GM18867 (cell line): ENCODE measurements around the gene PACSIN3.

ENCODE experiments used
- ATAC-seq: cut with Tn5 transposase; IDR thresholded peaks from one replicate; pipeline ENCODE4 v1.9.1; 2021; ENCODE audit warnings: mild to moderate bottlenecking, moderate library complexity; ENCODE audit not compliant: unreplicated experiment

Gene PACSIN3

DNA sequence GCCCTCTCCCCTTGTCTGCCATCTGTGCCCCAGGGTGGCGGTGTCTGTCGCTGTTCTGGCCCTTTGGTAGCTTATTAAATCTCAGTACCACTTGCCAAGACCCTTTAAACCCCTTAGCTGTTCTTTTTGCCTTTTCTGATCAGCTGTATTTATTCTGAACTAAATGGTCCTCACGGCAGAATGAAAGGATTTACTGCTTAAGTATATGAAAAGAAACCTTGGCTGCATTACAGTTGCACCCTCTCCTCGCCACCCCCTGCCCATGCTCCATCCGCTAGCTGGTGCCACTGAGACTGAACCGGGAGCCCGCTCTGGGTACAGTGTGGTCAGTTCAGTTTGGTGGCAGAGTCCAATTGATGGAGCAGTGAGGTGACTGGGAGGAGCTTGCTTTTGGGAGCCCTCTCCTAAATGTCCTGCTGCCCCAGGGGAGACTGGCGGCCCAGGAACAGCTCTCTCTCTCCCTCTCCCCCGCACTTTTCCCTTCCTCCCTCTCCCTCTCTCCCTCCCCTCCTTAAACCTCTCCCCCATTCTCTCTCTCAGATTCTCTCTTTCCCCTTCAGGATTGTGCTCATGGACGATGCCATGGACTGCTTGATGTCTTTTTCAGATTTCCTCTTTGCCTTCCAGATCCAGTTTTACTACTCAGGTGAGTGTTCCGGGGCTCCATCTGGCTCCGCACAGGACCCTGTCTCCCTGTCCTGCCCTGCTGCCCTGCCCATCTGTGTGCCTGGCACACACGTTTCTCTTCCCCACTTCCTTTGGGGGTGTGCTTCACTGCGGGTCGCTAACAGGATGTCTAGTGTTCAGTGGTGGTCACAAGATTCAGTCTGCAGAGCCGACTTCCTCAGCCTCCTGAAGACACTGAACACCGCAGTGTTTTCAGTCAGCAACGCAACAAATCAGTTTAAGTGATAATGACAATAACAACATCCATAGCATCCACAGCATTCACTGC lies 31.3 kb downstream of the PACSIN3 start:
- ATAC-seq = no peak

DNA sequence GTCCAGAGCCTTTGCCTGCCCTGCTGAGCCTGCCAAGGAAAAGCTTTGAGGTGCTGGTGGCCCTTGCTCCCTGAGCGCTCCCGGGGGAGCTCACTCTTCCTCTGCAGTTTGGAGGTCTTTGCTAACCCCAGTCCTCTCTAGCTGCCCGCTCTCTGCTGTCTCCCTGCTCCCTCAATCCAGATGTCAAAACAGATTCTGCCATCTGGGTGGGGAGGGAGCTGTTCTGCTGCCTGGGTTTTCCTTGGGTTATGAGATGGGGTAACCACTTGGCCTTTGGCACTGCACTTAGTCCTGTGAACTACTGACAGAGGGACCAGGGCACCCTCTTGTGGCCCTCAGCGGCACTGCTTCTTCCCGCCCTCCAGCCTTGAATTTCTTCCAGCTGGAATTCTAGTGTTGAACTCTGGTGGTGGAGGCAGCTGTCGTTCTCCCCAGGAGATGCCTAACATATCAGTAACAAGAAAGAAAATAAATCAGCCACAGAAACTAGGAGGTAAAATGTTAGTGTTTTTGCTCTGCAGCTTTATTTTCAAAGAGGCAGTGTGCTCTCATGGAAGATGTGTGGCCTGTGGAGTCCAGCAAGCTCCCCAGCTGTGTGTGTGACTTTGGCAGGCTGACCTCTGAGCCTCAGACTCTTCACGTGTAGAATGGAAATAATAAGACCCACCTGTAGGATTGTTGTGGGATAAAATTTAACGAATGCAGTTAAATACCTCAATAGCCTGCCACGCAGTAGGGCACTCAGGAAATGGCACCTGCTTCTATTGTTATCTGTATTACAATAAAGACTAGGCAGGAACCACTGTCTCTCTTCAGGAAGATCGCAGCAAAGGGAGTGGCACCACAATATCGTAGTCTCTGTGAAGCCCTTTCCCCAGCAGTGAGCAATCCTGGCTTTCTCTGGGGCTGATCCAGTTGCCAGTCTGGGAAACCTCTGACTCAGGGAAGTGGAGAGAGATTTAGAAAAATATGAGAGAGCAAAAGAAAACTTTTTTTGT lies 33.0 kb downstream of the PACSIN3 start:
- ATAC-seq = no peak

GRCh38 chr11:47152126-47152952 lies 33.9 kb downstream of the PACSIN3 start:
- ATAC-seq = no peak

- ATAC-seq = no peak
These were observed 36.5 kb downstream of the PACSIN3 start for GRCh38 chr11:47149782-47150181.

GRCh38 chr11:47148903-47149531 lies 37.2 kb downstream of the PACSIN3 start:
- ATAC-seq = no peak

- no peak for ATAC-seq
These were observed 38.0 kb downstream of the PACSIN3 start for GRCh38 chr11:47148270-47148669.

GRCh38 chr11:47147681-47148080 lies 38.6 kb downstream of the PACSIN3 start:
- no peak for ATAC-seq

DNA sequence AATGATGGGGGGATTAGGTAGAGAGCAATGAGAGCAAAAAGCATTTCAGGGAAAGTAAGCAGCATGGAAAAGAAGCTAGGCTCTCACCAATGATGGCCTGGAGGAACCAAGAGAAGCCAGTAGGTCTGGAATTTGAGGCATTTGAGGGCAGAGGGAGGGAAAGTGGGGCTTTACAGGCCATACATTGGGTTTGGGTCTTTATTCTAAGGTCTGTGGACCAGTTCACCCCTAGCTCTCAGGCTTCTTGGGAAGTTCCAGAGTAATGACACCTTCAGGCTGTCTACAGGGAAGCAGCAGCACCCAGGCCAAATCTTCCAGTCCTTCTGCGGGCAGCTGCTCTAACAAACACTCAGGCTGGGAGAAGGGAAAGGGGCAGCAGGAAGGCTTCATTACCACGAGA lies 39.0 kb downstream of the PACSIN3 start:
- ATAC-seq = no peak

DNA sequence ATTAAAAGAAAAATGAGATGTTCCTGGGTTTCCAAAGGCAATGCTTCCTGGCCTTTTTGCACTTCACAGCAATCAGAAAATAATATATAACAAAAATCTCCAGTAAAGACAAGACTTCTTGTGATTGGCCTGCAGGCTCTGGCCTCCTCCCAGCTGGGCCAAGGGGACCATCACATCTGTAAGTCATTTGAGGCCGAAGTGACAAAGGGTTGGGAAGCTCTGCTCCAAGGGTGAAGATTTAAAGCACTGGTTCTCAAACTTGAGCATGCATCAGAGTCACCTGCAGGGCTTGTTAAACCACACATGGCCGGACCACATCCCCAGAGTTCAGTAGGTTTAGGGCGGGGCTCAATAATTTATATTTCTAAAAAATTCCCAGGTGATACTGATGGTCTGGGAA lies 41.7 kb downstream of the PACSIN3 start:
- ATAC-seq = no peak

DNA sequence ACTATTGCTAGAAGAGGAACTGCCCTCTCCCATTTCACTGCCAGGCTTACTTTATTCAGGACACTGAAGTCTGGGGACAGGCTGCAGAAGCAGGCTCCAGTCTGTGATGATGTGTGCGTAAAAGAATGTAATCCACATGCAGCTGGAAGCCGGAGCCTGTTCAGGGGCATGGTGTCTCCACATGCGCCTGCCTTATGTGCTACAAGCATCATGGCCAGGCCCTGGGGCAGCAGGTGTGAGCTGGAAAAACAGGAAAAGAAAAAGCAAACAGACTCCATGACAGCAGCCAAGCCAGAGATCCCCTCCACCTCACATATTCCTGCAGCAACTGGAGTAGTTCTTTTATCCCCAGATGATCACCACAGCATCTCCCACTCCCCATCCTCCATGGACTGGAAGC lies 42.9 kb downstream of the PACSIN3 start:
- no peak for ATAC-seq

DNA sequence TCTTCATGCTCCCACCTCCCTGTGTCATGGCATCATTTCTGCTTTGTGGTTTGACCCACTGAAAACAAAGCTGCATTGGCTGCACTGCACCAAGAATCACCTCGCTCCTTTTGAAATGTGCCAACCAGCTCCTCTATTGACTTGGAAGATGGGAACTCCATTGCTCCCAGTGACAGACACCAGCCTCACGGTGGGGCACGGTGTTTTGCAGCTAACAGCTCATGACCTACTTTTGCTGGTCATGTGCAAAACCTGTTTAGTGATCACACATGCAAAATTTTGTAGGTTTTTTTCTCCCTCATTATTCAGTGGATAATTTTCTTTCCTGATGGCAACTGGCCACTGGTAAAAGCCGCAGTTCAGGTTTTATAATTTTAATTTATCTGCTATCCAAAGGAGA lies 46.4 kb downstream of the PACSIN3 start:
- no peak for ATAC-seq

DNA sequence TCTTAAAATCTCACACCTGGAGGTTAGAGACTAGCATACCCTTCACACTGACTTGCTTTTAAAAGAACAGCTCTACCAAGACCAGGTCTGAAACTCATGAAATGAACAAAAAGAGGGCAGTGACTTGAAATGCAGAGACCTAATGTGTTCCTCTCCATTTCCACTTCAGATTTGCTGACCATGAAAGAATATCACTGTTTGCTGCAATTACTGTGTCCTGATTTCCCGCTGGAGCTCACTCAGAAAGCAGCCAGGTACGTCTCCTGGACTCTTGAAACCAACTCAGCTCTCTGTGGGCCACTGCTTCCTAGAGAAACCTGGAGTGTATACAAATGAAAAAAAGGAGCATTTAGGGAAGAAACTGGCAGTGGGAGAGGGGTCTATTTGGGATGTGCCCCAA lies 48.8 kb downstream of the PACSIN3 start:
- ATAC-seq = no peak

GRCh38 chr11:47136921-47137320 lies 49.3 kb downstream of the PACSIN3 start:
- ATAC-seq = no peak

- ATAC-seq = no peak
These were observed 49.9 kb downstream of the PACSIN3 start for GRCh38 chr11:47136327-47136726.

DNA sequence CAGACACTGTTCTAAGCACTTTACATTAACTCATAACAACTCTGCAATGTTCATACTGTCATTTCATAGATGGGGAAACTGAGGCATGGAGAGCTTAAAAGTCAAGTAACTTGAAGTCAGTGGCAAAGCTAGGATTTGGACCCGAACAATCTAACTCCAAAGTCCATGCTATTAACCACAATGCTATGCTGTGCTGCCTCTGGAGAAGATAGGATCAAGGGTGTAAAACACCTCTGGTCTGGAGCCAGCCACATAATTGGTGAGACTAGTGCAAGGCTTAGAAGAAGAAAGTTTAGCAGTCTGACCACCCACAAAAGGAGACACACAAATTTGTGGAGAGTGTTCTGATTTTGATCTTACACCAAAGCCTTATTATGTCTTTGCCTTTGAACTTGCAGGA lies 53.3 kb downstream of the PACSIN3 start:
- ATAC-seq = no peak

DNA sequence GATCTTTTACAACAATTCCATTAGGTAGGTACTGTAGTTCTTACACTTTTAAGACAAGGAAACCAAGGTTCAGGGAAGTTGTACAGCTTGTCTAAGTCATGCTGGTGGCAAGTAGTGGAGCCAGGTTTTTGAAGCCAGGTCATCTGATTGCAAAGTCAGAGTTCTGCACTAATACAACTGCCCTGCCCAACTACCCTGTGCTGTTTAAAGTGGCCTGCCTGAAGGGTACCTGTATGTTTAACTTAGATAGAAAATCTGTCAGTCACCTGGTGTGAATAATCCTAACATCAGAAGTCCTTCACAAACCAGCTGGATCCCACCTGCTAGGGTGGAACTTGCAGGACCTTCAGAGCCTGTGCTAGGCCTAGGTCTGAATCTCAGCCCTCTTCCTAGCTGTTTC lies 53.7 kb downstream of the PACSIN3 start:
- no peak for ATAC-seq

DNA sequence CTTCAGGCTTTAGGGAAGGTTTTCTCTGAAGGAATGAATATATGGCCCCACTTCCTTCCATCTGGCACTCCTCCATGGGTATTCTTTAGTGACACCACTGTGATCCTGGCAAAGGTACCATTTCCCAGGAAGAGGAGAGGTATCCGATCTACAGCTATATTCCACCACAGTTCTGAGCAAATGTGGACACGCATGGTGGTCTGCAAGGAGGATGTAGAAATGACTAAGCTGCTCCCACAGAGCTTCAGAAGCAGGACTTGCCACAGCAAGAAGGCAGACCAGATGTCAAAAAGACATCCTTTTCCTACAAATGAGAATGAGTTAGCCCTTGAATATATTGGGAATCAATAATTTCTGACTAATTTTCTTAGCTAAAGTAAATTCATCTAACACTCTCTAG lies 55.1 kb downstream of the PACSIN3 start:
- ATAC-seq = no peak

- no peak for ATAC-seq
These were observed 55.7 kb downstream of the PACSIN3 start for GRCh38 chr11:47130543-47130942.
